Aorta (tissue), 5 donors: ENCODE measurements around the gene EXOC4. TPM values are rescaled to one million over a fixed set of nuclear protein-coding genes. Genes with fewer than 3 reads are reported as not detected.

Experiments used
- ATAC-seq: fragments of 200-7000 bp; cut with Tn5 transposase; one replicate; pipeline ENCODE4 v1.9.1; 2022; ENCODE audit warnings: moderate library complexity; ENCODE audit not compliant: low FRiP score
- DNase-seq, 2 donors: peaks; one replicate each; pipeline ENCODE4 v3.0.0-alpha.2; 2020
- H3K27ac ChIP-seq, 2 donors: one replicate each; pipeline ENCODE4 v1.5.1; 2013; ENCODE audit warnings: low read length in 2 of 2, mild to moderate bottlenecking in 2 of 2, moderate library complexity in 2 of 2, control low read depth in 1 of 2, inconsistent platforms in 1 of 2, low read depth in 1 of 2
- H3K27me3 ChIP-seq, 2 donors: one replicate each; pipeline ENCODE4 v1.6.1; 2013; ENCODE audit warnings: control low read depth in 1 of 2, low read length in 1 of 2, mild to moderate bottlenecking in 1 of 2, moderate library complexity in 1 of 2; ENCODE audit not compliant: insufficient read depth in 2 of 2, control insufficient read depth in 1 of 2
- H3K36me3 ChIP-seq, 2 donors: one replicate each; pipeline ENCODE4 v1.6.1; 2013; ENCODE audit warnings: control low read depth in 1 of 2, low read length in 1 of 2, mild to moderate bottlenecking in 1 of 2; ENCODE audit not compliant: insufficient read depth in 2 of 2, control insufficient read depth in 1 of 2
- H3K4me1 ChIP-seq, 2 donors: one replicate each; pipeline ENCODE4 v1.6.1; 2013; ENCODE audit warnings: low read length in 2 of 2, control low read depth in 1 of 2, mild to moderate bottlenecking in 1 of 2, moderate library complexity in 1 of 2; ENCODE audit not compliant: insufficient read depth in 2 of 2, control insufficient read depth in 1 of 2
- H3K4me3 ChIP-seq, 2 donors: one replicate each; pipeline ENCODE4 v1.5.1; 2013; ENCODE audit warnings: low read length in 2 of 2, control low read depth in 1 of 2, mild to moderate bottlenecking in 1 of 2
- H3K9me3 ChIP-seq: one replicate; pipeline ENCODE4 v1.6.1; 2013; ENCODE audit warnings: mild to moderate bottlenecking, low read length; ENCODE audit not compliant: control insufficient read depth
- WGBS, 2 donors: extraction: QIAGEN DNeasy Blood & Tissue Kit; methylation state at CpG; one replicate each; pipeline ENCODE4 v1.1.7; 2013; 5-methylcytosine and 5-hydroxymethylcytosine counted together
- intact Hi-C, 2 donors: fragments of 100-400 bp; cut with DNase I; formaldehyde crosslinking; loops; one replicate each; pipeline versions ENCODE4 v1.14.2 to v1.15.0; 2022
- polyA plus RNA-seq, 2 donors: library from polyadenylated mRNA; stranded (reverse); fragments of 200-250 nt; gene quantifications; one replicate each; pipeline ENCODE4 v1.2.3, GENCODE V29; 2013
- total RNA-seq, 2 donors: library from RNA; stranded (reverse); fragmentation: NEBNext Ultra II Directional; extraction: Animal tissue kit (Norgen Biotek cat#: 25700); gene quantifications; one replicate each; pipeline ENCODE4 v1.2.1, GENCODE V29; 2021
- donor health status: healthy with polysubstance abuse.
- donor health status: Bipolar disorder and iron deficiency.
- donor health status: DM: no; HTN: no; CAD: no.
- donor health status: DM: no; HTN: no; CAD: no.
- donor health status: DM: yes; HTN: yes; CAD: no.

The EXOC4 gene
- total and polyA plus RNA-seq, 4 donors: 19.9 to 109 (median 45.9) TPM

DNA sequence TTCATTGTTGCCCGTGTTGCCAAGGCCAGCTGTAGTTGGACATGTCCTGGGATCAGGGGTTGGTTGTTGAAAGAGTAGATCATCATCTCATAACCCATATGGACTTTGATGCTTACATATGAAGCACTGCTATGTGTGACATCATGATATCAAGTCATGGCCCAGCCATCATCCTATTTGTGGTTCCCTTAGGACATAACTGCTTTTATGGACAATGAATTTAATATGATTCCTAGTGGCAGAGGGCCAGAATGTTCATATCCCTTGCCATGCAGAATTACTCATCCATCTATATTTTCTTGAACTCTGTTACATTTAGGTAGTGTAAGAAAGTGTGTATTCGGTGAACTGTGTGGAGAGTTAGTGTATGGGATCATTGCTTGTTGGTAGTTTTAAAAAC lies 530.4 kb downstream of the EXOC4 start:
- DNase-seq (no peak), ATAC-seq (no peak)
- Histone ChIP-seq H3K9me3 (no peaks in the 10 kb centered on the region), H3K36me3 (no peaks in the 10 kb centered on the region), H3K4me3 (no peak overlapping the region), H3K27ac (no peak overlapping the region), H3K27me3 (no peaks in the 10 kb centered on the region), H3K4me1 (no peaks in the 10 kb centered on the region)
- WGBS, 2 donors: 96 to 99% methylated on average over 2 of the region's 2 CpGs
- intact Hi-C loops: no loop called here

- WGBS, 2 donors: 90% methylated on average over 4 of the region's 4 CpGs
Measured at GRCh38 chr7:133784486-133785001, 531.7 kb downstream of the EXOC4 start.

DNA sequence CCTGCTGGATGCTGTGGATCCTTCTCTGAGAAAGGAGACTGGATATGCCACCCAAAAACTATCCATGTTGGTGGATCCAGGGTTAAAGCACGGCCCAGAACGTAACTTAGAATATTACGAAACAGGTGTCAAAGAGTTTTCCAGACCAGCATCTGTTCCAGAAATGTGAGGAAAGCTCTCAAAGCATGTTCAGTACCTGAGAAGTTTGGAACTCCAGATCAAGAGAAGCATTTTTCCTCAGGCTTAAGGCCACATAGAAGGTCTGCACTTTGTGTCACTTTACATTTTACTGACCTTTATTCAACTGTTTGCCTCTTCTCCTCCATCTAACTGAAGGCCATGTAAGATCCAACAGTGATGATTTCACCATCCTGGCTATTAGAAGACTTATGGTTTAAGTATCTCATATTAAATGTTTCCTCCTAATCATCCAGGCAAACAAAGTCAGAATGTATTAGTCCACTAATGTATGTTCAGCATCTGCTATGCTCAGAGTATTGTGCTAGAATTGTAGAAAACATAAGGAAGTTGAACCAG lies 533.6 kb downstream of the EXOC4 start:
- Histone ChIP-seq H3K27me3 (no peaks in the 10 kb centered on the region), H3K4me1 (no peaks in the 10 kb centered on the region), H3K9me3 (no peaks in the 10 kb centered on the region), H3K36me3 (no peaks in the 10 kb centered on the region), H3K4me3 (no peak overlapping the region), H3K27ac (no peak overlapping the region)
- DNase-seq: no peak
- intact Hi-C loops: no loop called here
- ATAC-seq: no peak
- WGBS, 2 donors: 60 to 61% methylated on average over 3 of the region's 3 CpGs

More at GRCh38 chr7:133784486-133785001, 531.7 kb downstream of the EXOC4 start:
- H3K36me3 ChIP-seq: no peaks in the 10 kb centered on the region
- no peaks in the 10 kb centered on the region for H3K9me3 ChIP-seq
- DNase-seq (no peak), ATAC-seq (no peak)
- no peaks in the 10 kb centered on the region for H3K27me3 ChIP-seq
- H3K27ac ChIP-seq: no peak overlapping the region
- no peak overlapping the region for H3K4me3 ChIP-seq
- intact Hi-C loops: no loop called here
- no peaks in the 10 kb centered on the region for H3K4me1 ChIP-seq

GRCh38 chr7:133789974-133790373 lies 537.1 kb downstream of the EXOC4 start:
- H3K4me3 ChIP-seq: no peak overlapping the region
- no peaks in the 10 kb centered on the region for H3K4me1 ChIP-seq
- DNase-seq (no peak), ATAC-seq (no peak)
- intact Hi-C loops: no loop called here
- 72 to 84% methylated on average over 3 of the region's 3 CpGs for WGBS, 2 donors
- H3K9me3 ChIP-seq: no peaks in the 10 kb centered on the region
- no peaks in the 10 kb centered on the region for H3K36me3 ChIP-seq
- no peak overlapping the region for H3K27ac ChIP-seq
- no peaks in the 10 kb centered on the region for H3K27me3 ChIP-seq

GRCh38 chr7:133790911-133791310 lies 538.0 kb downstream of the EXOC4 start:
- DNase-seq (no peak), ATAC-seq (no peak)
- no peaks in the 10 kb centered on the region for H3K27me3 ChIP-seq
- H3K27ac ChIP-seq: no peak overlapping the region
- H3K9me3 ChIP-seq: no peaks in the 10 kb centered on the region
- intact Hi-C loops: no loop called here
- 93 to 95% methylated on average over 4 of the region's 4 CpGs for whole genome bisulfite sequencing, 2 donors
- no peaks in the 10 kb centered on the region for H3K4me1 ChIP-seq
- no peaks in the 10 kb centered on the region for H3K36me3 ChIP-seq
- H3K4me3 ChIP-seq: no peak overlapping the region

DNA sequence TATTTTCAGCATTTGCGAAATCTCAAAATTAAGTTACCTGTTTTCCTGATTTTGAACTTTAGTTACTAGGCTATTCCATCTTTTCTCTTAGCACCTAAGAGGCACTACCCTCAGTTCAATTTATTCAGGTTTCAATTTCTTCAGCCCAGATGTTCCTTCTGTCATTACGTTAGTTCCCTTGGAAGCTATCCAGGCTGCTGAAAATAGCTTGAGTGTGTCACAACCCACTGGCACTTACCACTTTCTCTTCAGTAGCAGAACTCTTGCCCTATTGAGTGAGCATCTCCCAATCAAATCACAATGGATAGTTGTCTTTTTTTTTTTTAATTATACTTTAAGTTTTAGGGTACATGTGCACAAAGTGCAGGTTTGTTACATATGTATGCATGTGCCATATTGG lies 541.6 kb downstream of the EXOC4 start:
- no peak for DNase-seq
- no peak overlapping the region for H3K27ac ChIP-seq
- no peaks in the 10 kb centered on the region for H3K36me3 ChIP-seq
- no peak for ATAC-seq
- no peaks in the 10 kb centered on the region for H3K4me1 ChIP-seq
- 49 to 50% methylated on average over 2 of the region's 2 CpGs for WGBS, 2 donors
- no peak overlapping the region for H3K4me3 ChIP-seq
- H3K9me3 ChIP-seq: no peaks in the 10 kb centered on the region
- peaks cover 0 to 1% of the 10 kb centered on the region in 2 donors for H3K27me3 ChIP-seq
- intact Hi-C loops: no loop called here

- intact Hi-C loops: no loop called here
- no peaks in the 10 kb centered on the region for H3K4me1 ChIP-seq
- peaks cover 0 to 1% of the 10 kb centered on the region in 2 donors for H3K27me3 ChIP-seq
- H3K4me3 ChIP-seq: no peak overlapping the region
- H3K27ac ChIP-seq: no peak overlapping the region
- no peak for DNase-seq
- no peaks in the 10 kb centered on the region for H3K9me3 ChIP-seq
- no peak for ATAC-seq
- WGBS, 2 donors: 93 to 97% methylated on average over 2 of the region's 2 CpGs
- no peaks in the 10 kb centered on the region for H3K36me3 ChIP-seq
Measured at GRCh38 chr7:133795068-133795665, 542.3 kb downstream of the EXOC4 start.

DNA sequence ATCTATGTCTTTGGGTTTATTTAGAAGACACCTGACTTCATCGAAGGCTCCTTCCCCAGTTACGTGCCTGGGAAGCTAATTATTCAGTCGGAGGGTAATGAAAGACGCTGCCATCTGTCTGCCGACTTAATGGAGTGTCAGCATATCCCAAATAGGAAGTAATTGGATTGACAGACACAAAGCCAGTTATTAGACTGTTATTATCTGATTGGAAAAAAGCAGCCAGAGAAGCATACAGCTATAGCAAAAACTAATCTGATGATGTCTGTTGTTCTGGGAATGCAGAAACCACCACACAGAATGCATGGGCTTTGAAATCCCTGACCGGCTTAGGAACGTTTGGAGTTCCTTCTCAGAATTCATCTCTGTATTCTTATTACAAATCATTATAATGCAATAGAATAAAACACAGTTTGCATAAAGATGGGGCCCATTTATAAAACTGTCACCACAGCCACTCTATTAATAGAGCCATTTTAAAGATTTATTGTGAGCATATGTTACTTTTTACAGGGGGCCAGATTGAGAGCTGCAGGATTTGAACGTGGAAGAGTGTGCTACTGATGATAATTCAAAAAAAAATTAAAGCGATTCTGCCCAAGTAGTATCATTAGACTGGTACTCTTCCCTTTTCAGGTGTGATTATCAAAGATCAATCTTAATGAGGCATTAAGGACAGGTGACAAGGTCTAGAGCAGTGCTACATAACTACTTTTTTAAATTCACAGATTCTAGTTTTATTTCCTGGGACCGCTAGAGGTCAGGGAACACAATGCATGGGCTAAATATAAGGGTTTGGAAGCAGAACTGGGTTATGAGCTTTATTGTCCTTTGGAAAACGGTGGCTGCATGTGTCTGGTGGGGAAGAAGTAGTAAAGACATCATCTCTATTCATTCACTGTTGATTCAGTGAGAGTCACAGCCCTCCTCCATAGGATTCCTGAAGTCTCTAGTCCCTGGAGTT lies 544.2 kb downstream of the EXOC4 start:
- H3K36me3 ChIP-seq: no peaks in the 10 kb centered on the region
- intact Hi-C loops: no loop called here
- H3K4me1 ChIP-seq: no peaks in the 10 kb centered on the region
- H3K4me3 ChIP-seq: no peak overlapping the region
- no peak for DNase-seq
- 79 to 87% methylated on average over 11 of the region's 11 CpGs for WGBS, 2 donors
- peaks cover 0 to 1% of the 10 kb centered on the region in 2 donors for H3K27me3 ChIP-seq
- H3K9me3 ChIP-seq: no peaks in the 10 kb centered on the region
- no peak overlapping the region for H3K27ac ChIP-seq
- ATAC-seq: no peak
